HCT116 (cell line): ENCODE data around the gene DYNLT2. TPM values are rescaled to one million over a fixed set of nuclear protein-coding genes. Genes with fewer than 3 reads are reported as not detected.

Source experiments
- ATAC-seq: fragments of 200-7000 bp; cut with Tn5 transposase; 2 replicates; pipeline ENCODE4 v1.9.1; 2020; ENCODE audit warnings: mild to moderate bottlenecking, moderate library complexity
- BruUV-seq: library from RNA; stranded (reverse); fragments of 400-500 nt; replicated peaks from 2 replicates; lab custom pipeline; 2021; lab: Mats Ljungman, UMichigan
- CTCF ChIA-PET: fragments of 300-600 bp; sonication (Branson Sonifier 250); formaldehyde crosslinking; loops from one replicate; lab custom pipeline; 2021; ENCODE audit warnings: antibody characterized with exemption; lab: Charles Lee
- POLR2A ChIA-PET: fragments of 300-600, 350-600 bp; sonication (Branson Sonifier 250); formaldehyde crosslinking; loops from one replicate; lab custom pipeline; 2021; ENCODE audit warnings: antibody characterized with exemption; lab: Charles Lee
- RAD21 ChIA-PET, 2 experiments: fragments of 300-600 bp; sonication (Branson Sonifier 250); formaldehyde crosslinking; loops; one replicate each; lab custom pipeline; 2023; ENCODE audit warnings: low total read pairs in 2 of 2; ENCODE audit not compliant: uncharacterized antibody in 2 of 2, unreplicated experiment in 2 of 2, low non-redundant PET in 1 of 2; lab: Charles Lee
- DNase-seq: peaks from one replicate; pipeline ENCODE4 v3.0.0-alpha.2; 2010; ENCODE audit warnings: low read depth, low spot score
- H2AFZ ChIP-seq: fragments of 200-600 bp; shearing (Covaris generic), sonication (generic); 2 replicates; pipeline ENCODE4 v1.6.1; 2017; ENCODE audit warnings: low read depth, mixed run types, mixed read lengths, antibody characterized with exemption, low read length; ENCODE audit not compliant: poor library complexity, severe bottlenecking
- H3K27ac ChIP-seq: 2 replicates; pipeline ENCODE4 v1.5.1; 2012; ENCODE audit warnings: low read depth, low read length
- H3K27me3 ChIP-seq: fragments of 200-600 bp; sonication (generic); 2 replicates; pipeline ENCODE4 v1.6.1; 2016; ENCODE audit warnings: mixed run types, low read length, mixed read lengths; ENCODE audit not compliant: insufficient read depth
- H3K36me3 ChIP-seq, 2 experiments: fragments of 200-500 bp in 1 of 2; fragments of 200-600 bp in 1 of 2; sonication (Bioruptor generic) in 1 of 2; sonication (generic) in 1 of 2; 2 replicates each; pipeline versions ENCODE4 v1.5.1 to v1.6.1; 2014 to 2016; ENCODE audit warnings: low read length in 2 of 2, inconsistent platforms in 1 of 2, mixed read lengths in 1 of 2, mixed run types in 1 of 2; ENCODE audit not compliant: insufficient read depth in 2 of 2, control insufficient read depth in 1 of 2
- H3K4me1 ChIP-seq, 2 experiments: fragments of 200-600 bp in 1 of 2; sonication (generic) in 1 of 2; 2 replicates each; pipeline versions ENCODE4 v1.5.1 to v1.6.1; 2012 to 2017; ENCODE audit warnings: low read length in 2 of 2, inconsistent platforms in 1 of 2, mild to moderate bottlenecking in 1 of 2, mixed read lengths in 1 of 2, mixed run types in 1 of 2, moderate library complexity in 1 of 2; ENCODE audit not compliant: insufficient read depth in 2 of 2, control insufficient read depth in 1 of 2
- H3K4me2 ChIP-seq: fragments of 200-600 bp; sonication (generic); 2 replicates; pipeline ENCODE4 v1.6.1; 2017; ENCODE audit warnings: mixed run types, low read length, mixed read lengths
- H3K4me3 ChIP-seq, 2 experiments: fragments of 200-600 bp in 1 of 2; sonication (generic) in 1 of 2; replicated peaks in 1 of 2; 2 replicates each; pipeline ENCODE4 v1.5.1; 2011 to 2016; ENCODE audit warnings: low read length in 2 of 2, control low read depth in 1 of 2, low read depth in 1 of 2, mild to moderate bottlenecking in 1 of 2, mixed read lengths in 1 of 2, mixed run types in 1 of 2
- H3K79me2 ChIP-seq: fragments of 200-600 bp; sonication (generic); 2 replicates; pipeline ENCODE4 v1.6.1; 2017; ENCODE audit warnings: mild to moderate bottlenecking, mixed run types, low read length, moderate library complexity, mixed read lengths; ENCODE audit not compliant: insufficient read depth
- H3K9ac ChIP-seq: fragments of 200-600 bp; sonication (generic); 2 replicates; pipeline ENCODE4 v1.6.1; 2016; ENCODE audit warnings: low read length, mixed read lengths
- H3K9me2 ChIP-seq: fragments of 200-600 bp; sonication (generic), shearing (Covaris generic); 2 replicates; pipeline ENCODE4 v1.6.1; 2017; ENCODE audit warnings: mixed run types, mild to moderate bottlenecking, moderate library complexity; ENCODE audit not compliant: insufficient read depth
- H3K9me3 ChIP-seq, 2 experiments: fragments of 200-500 bp in 1 of 2; fragments of 200-600 bp in 1 of 2; sonication (Bioruptor generic) in 1 of 2; sonication (generic) in 1 of 2; 2 replicates each; pipeline ENCODE4 v1.6.1; 2014 to 2017; ENCODE audit warnings: low read length in 2 of 2, mixed read lengths in 2 of 2, inconsistent platforms in 1 of 2, low read depth in 1 of 2, mild to moderate bottlenecking in 1 of 2, mixed run types in 1 of 2, moderate library complexity in 1 of 2; ENCODE audit not compliant: control insufficient read depth in 1 of 2, insufficient read depth in 1 of 2
- H4K20me1 ChIP-seq: fragments of 200-600 bp; sonication (generic), shearing (Covaris generic); 2 replicates; pipeline ENCODE4 v1.6.1; 2017; ENCODE audit warnings: mixed run types, mild to moderate bottlenecking, moderate library complexity; ENCODE audit not compliant: insufficient read depth
- YY1 ChIP-seq: IDR thresholded peaks from 2 replicates; pipeline ENCODE4 v1.6.1; 2011; ENCODE audit warnings: low read length, low read depth, moderate library complexity, mild to moderate bottlenecking; ENCODE audit not compliant: insufficient replicate concordance; ENCODE audit errors: extremely low read depth
- ZBTB33 ChIP-seq: IDR thresholded peaks from 2 replicates; pipeline ENCODE4 v1.6.1; 2011; ENCODE audit warnings: mild to moderate bottlenecking, low read length, moderate library complexity; ENCODE audit not compliant: insufficient replicate concordance; ENCODE audit errors: extremely low read depth
- ZNF274 ChIP-seq: fragments of 200-500 bp; sonication (Bioruptor generic); IDR thresholded peaks from 2 replicates; pipeline ENCODE4 v1.6.1; 2014; ENCODE audit warnings: mild to moderate bottlenecking, low read depth, low read length, inconsistent platforms
- intact Hi-C: fragments of 100-400 bp; cut with micrococcal nuclease; formaldehyde crosslinking; loops from 2 replicates; pipeline ENCODE4 v1.10.0; 2022
- total RNA-seq: library from RNA; stranded (reverse); gene quantifications from one replicate; pipeline ENCODE4 v1.2.1, GENCODE V29; 2021; ENCODE audit not compliant: unreplicated experiment
- TF ChIP-seq, protein P1 (sequence below), 3 experiments: fragments of 200-600 bp in 1 of 3; sonication (generic) in 1 of 3; IDR thresholded peaks in 2 of 3; conservative IDR thresholded peaks in 1 of 3; 2 replicates each; pipeline ENCODE4 v1.5.1; 2012 to 2017; ENCODE audit warnings: low read depth in 2 of 3, low read length in 2 of 3, antibody characterized with exemption in 1 of 3, borderline replicate concordance in 1 of 3, control low read depth in 1 of 3, mild to moderate bottlenecking in 1 of 3, mixed read lengths in 1 of 3, mixed run types in 1 of 3, moderate library complexity in 1 of 3; ENCODE audit not compliant: insufficient read depth in 1 of 3
- TF ChIP-seq, protein P2 (sequence below): IDR thresholded peaks from 2 replicates; pipeline ENCODE4 v1.6.1; 2012; ENCODE audit warnings: low read depth

The DYNLT2 gene
- total RNA-seq, 1 experiment from 2014 or later, result 1.5 TPM

- intact Hi-C loops, result no loop called here
- Histone ChIP-seq H2AFZ (no peak overlapping the region), H3K27me3 (no peaks in the 10 kb centered on the region), H3K4me3 (no peak overlapping the region), H3K36me3 (peaks cover 0 to 21% of the 10 kb centered on the region in 2 experiments; a peak in 2 of 4 replicates), H3K79me2 (peaks cover 61% of the 10 kb centered on the region; the same call in 1 of the 2 replicates), H3K4me1 (peaks cover 0 to 8% of the 10 kb centered on the region in 2 experiments; a peak in 1 of 4 replicates), H3K9ac (no peak overlapping the region), H4K20me1 (no peaks in the 10 kb centered on the region), H3K4me2 (no peak overlapping the region), H3K9me3 (peaks cover 0 to 10% of the 10 kb centered on the region in 2 experiments; a peak in 1 of 4 replicates), H3K27ac (no peak overlapping the region), H3K9me2 (no peaks in the 10 kb centered on the region)
- POLR2A ChIA-PET, result no interaction called here
- no peak for DNase-seq
- BruUV-seq, result no TSS peak
- RAD21 ChIA-PET, result no interaction called here
- CTCF ChIA-PET, result no interaction called here
- no peak for ATAC-seq
- TF ChIP-seq ZBTB33 (no peak), ZNF274 (no peak), YY1 (no peak)
- TF ChIP-seq, protein P1, sequence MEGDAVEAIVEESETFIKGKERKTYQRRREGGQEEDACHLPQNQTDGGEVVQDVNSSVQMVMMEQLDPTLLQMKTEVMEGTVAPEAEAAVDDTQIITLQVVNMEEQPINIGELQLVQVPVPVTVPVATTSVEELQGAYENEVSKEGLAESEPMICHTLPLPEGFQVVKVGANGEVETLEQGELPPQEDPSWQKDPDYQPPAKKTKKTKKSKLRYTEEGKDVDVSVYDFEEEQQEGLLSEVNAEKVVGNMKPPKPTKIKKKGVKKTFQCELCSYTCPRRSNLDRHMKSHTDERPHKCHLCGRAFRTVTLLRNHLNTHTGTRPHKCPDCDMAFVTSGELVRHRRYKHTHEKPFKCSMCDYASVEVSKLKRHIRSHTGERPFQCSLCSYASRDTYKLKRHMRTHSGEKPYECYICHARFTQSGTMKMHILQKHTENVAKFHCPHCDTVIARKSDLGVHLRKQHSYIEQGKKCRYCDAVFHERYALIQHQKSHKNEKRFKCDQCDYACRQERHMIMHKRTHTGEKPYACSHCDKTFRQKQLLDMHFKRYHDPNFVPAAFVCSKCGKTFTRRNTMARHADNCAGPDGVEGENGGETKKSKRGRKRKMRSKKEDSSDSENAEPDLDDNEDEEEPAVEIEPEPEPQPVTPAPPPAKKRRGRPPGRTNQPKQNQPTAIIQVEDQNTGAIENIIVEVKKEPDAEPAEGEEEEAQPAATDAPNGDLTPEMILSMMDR (IDR thresholded peaks at IDR 0.05 in 2 of 3, conservative IDR thresholded peaks at IDR 0.05 in 1 of 3; ENCODE audit: borderline replicate concordance in 1 of 3, insufficient read depth in 1 of 3, low read depth in 2 of 3, low read length in 2 of 3), result no peak
- TF ChIP-seq, protein P2, sequence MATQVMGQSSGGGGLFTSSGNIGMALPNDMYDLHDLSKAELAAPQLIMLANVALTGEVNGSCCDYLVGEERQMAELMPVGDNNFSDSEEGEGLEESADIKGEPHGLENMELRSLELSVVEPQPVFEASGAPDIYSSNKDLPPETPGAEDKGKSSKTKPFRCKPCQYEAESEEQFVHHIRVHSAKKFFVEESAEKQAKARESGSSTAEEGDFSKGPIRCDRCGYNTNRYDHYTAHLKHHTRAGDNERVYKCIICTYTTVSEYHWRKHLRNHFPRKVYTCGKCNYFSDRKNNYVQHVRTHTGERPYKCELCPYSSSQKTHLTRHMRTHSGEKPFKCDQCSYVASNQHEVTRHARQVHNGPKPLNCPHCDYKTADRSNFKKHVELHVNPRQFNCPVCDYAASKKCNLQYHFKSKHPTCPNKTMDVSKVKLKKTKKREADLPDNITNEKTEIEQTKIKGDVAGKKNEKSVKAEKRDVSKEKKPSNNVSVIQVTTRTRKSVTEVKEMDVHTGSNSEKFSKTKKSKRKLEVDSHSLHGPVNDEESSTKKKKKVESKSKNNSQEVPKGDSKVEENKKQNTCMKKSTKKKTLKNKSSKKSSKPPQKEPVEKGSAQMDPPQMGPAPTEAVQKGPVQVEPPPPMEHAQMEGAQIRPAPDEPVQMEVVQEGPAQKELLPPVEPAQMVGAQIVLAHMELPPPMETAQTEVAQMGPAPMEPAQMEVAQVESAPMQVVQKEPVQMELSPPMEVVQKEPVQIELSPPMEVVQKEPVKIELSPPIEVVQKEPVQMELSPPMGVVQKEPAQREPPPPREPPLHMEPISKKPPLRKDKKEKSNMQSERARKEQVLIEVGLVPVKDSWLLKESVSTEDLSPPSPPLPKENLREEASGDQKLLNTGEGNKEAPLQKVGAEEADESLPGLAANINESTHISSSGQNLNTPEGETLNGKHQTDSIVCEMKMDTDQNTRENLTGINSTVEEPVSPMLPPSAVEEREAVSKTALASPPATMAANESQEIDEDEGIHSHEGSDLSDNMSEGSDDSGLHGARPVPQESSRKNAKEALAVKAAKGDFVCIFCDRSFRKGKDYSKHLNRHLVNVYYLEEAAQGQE, result no peak
Measured at GRCh38 chr6:169691260-169691659, 60.1 kb downstream of the DYNLT2 start.

Other genes starting within 250 kb of the DYNLT2 start
- gene WDR27, start 49.5 kb downstream of the DYNLT2 start, total RNA-seq, result 60.6 TPM
- gene C6orf120, start 49.4 kb downstream of the DYNLT2 start, total RNA-seq, result 20.6 TPM
- gene PHF10, start 27.1 kb downstream of the DYNLT2 start, total RNA-seq, result 45.5 TPM
- 24.7 TPM for gene ERMARD, start 50 bp upstream of the DYNLT2 start, total RNA-seq